ENCODE results near the gene TMIGD2.

GRCh38 chr19:4319067-4319718 is 17.0 kb upstream of the TMIGD2 start:
- TF ChIP-seq CTCF (IDR thresholded peaks at IDR 0.05; ENCODE audit: poor library complexity, severe bottlenecking), result no peak
- no peak for TF ChIP-seq EP300 (conservative IDR thresholded peaks at IDR 0.05; ENCODE audit: poor library complexity, severe bottlenecking)
- TF ChIP-seq POLR2AphosphoS5 (IDR thresholded peaks at IDR 0.05), result no peak
- TF ChIP-seq EZH2 (IDR thresholded peaks at IDR 0.05; ENCODE audit: borderline replicate concordance, insufficient read depth, low read length, poor library complexity, severe bottlenecking), result no peak
- no peak for TF ChIP-seq TAF1 (IDR thresholded peaks at IDR 0.05; ENCODE audit: low read depth)
- no peak for TF ChIP-seq SMC3 (conservative IDR thresholded peaks at IDR 0.05; ENCODE audit: poor library complexity)
- no peak for TF ChIP-seq REST (IDR thresholded peaks at IDR 0.05; ENCODE audit: borderline replicate concordance)
- no peak for TF ChIP-seq MXI1 (conservative IDR thresholded peaks at IDR 0.05; ENCODE audit: poor library complexity, severe bottlenecking)
- no peak for TF ChIP-seq RAD21 (conservative IDR thresholded peaks at IDR 0.05)
